SK-N-SH (cell line): Measurements from ENCODE around the gene SMNDC1. TPM values are rescaled to one million over a fixed set of nuclear protein-coding genes. Genes with fewer than 3 reads are reported as not detected.
"Not testable (repeated sequence)": the region's sequence is repeated elsewhere in the genome, so short reads cannot be mapped to it uniquely, and the experiment has no call there.

Experiments
- CTCF ChIA-PET: fragments of 300-600, 350-600 bp; formaldehyde crosslinking; extraction: SDS; loops from one replicate; lab custom pipeline; 2021; lab: Yijun Ruan, JAX
- POLR2A ChIA-PET: fragments of 350-600 bp; sonication (Branson Sonifier 250); formaldehyde crosslinking; extraction: SDS; loops from one replicate; lab custom pipeline; 2020; ENCODE audit warnings: antibody characterized with exemption, inconsistent platforms; lab: Yijun Ruan, JAX
- DNase-seq: peaks from one replicate; pipeline ENCODE4 v3.0.0; 2012
- H2AFZ ChIP-seq: fragments of 200-600 bp; sonication (generic); 2 replicates; pipeline ENCODE4 v1.8.1; 2016; ENCODE audit warnings: antibody characterized with exemption, mild to moderate bottlenecking, low read depth
- H3F3A ChIP-seq: fragments of 200-600 bp; sonication (generic); replicated peaks from 2 replicates; pipeline ENCODE3; 2016; ENCODE audit warnings: antibody characterized with exemption, mild to moderate bottlenecking; ENCODE audit not compliant: insufficient read depth
- H3K27ac ChIP-seq, 2 experiments: fragments of 200-500 bp in 1 of 2; fragments of 200-600 bp in 1 of 2; sonication (Bioruptor generic) in 1 of 2; sonication (generic), shearing (Covaris generic) in 1 of 2; 2 replicates each; pipeline versions ENCODE4 v1.5.1 to v1.6.1; 2014 to 2016; ENCODE audit warnings: low read depth in 2 of 2, inconsistent platforms in 1 of 2, low read length in 1 of 2, mild to moderate bottlenecking in 1 of 2, mixed read lengths in 1 of 2
- H3K27me3 ChIP-seq: fragments of 200-600 bp; sonication (generic), shearing (Covaris generic); 2 replicates; pipeline ENCODE4 v1.6.1; 2016; ENCODE audit warnings: mixed run types; ENCODE audit not compliant: insufficient read depth
- H3K36me3 ChIP-seq, 2 experiments: fragments of 200-500 bp in 1 of 2; fragments of 200-600 bp in 1 of 2; sonication (Bioruptor generic) in 1 of 2; sonication (generic) in 1 of 2; replicated peaks in 1 of 2; 2 replicates each; pipeline versions ENCODE3 to v1.5.1; 2014 to 2016; ENCODE audit warnings: low read length in 1 of 2, mild to moderate bottlenecking in 1 of 2; ENCODE audit not compliant: insufficient read depth in 2 of 2, control insufficient read depth in 1 of 2
- H3K4me1 ChIP-seq, 2 experiments: fragments of 200-500 bp in 1 of 2; fragments of 200-600 bp in 1 of 2; sonication (Bioruptor generic) in 1 of 2; sonication (generic), shearing (Covaris generic) in 1 of 2; 2 replicates each; pipeline versions ENCODE4 v1.5.1 to v1.6.1; 2014 to 2016; ENCODE audit warnings: low read depth in 1 of 2, low read length in 1 of 2, mixed run types in 1 of 2; ENCODE audit not compliant: insufficient read depth in 2 of 2, control insufficient read depth in 1 of 2
- H3K4me2 ChIP-seq: fragments of 200-600 bp; sonication (generic), shearing (Covaris generic); 2 replicates; pipeline ENCODE4 v1.6.1; 2017; ENCODE audit warnings: mixed run types
- H3K4me3 ChIP-seq, 2 experiments: fragments of 200-500 bp in 1 of 2; fragments of 200-600 bp in 1 of 2; sonication (Bioruptor generic) in 1 of 2; sonication (generic), shearing (Covaris generic) in 1 of 2; 2 replicates each; pipeline versions ENCODE4 v1.5.1 to v1.8.1; 2014 to 2016; ENCODE audit warnings: low read depth in 2 of 2, inconsistent platforms in 1 of 2, low read length in 1 of 2, mild to moderate bottlenecking in 1 of 2, mixed read lengths in 1 of 2, moderate library complexity in 1 of 2
- H3K79me2 ChIP-seq: fragments of 200-600 bp; sonication (generic); 2 replicates; pipeline ENCODE4 v1.8.1; 2017; ENCODE audit warnings: mild to moderate bottlenecking; ENCODE audit not compliant: insufficient read depth
- H3K9ac ChIP-seq: fragments of 200-600 bp; sonication (generic); 2 replicates; pipeline ENCODE4 v1.6.1; 2017; ENCODE audit warnings: mixed run types
- H3K9me2 ChIP-seq: fragments of 200-600 bp; sonication (generic); 2 replicates; pipeline ENCODE4 v1.6.1; 2017; ENCODE audit warnings: mixed run types
- H3K9me3 ChIP-seq: fragments of 200-600 bp; sonication (generic); 2 replicates; pipeline ENCODE4 v1.6.1; 2017; ENCODE audit warnings: mixed run types, mild to moderate bottlenecking, moderate library complexity
- H4K20me1 ChIP-seq: fragments of 200-600 bp; sonication (generic); 2 replicates; pipeline ENCODE4 v1.6.1; 2017; ENCODE audit warnings: mild to moderate bottlenecking, mixed run types; ENCODE audit not compliant: insufficient read depth
- JUND ChIP-seq: IDR thresholded peaks from 2 replicates; pipeline ENCODE4 v1.4.0; 2012
- WGBS: methylation state at CpG from one replicate; pipeline ENCODE4 v1.1.6; 2017; ENCODE audit warnings: low lambda C conversion rate; 5-methylcytosine and 5-hydroxymethylcytosine counted together
- polyA plus RNA-seq, 3 experiments: library from polyadenylated mRNA; depleted of rRNA; stranded (reverse); fragments of >200 nt; gene quantifications; 2 replicates each; pipeline ENCODE4 v1.2.3, GENCODE V29; 2012

The SMNDC1 gene
- polyA plus RNA-seq, 1 of the 3 experiments (the other 2 are of a cell fraction) = 13.3 TPM

GRCh38 chr10:110252151-110252550, 52.6 kb downstream of the SMNDC1 start:
- Histone ChIP-seq H3K4me2 (no peak overlapping the region), H3K36me3 (peaks cover 3% of the 10 kb centered on the region in 2 experiments), H3K9me2 (no peaks in the 10 kb centered on the region), H3K9ac (no peak overlapping the region), H3K4me1 (peaks cover 0 to 8% of the 10 kb centered on the region in 2 experiments; a peak in 1 of 4 replicates), H3K27me3 (no peaks in the 10 kb centered on the region), H2AFZ (no peak overlapping the region), H3K9me3 (no peaks in the 10 kb centered on the region), H4K20me1 (no peaks in the 10 kb centered on the region), H3F3A (no peaks in the 10 kb centered on the region), H3K79me2 (no peaks in the 10 kb centered on the region), H3K4me3 (no peak overlapping the region), H3K27ac (no peak overlapping the region; a peak in 1 of 4 replicates)
- ChIA-PET CTCF (interaction anchor here (1.0 kb wide), 1 partner anchor 9 kb away, joined by 3 read pairs; no protein-coding TSS in a partner anchor), POLR2A (no interaction called here)
- DNase-seq = no peak
- WGBS = 90% methylated on average over 1 of the region's 1 CpG
- TF ChIP-seq JUND = no peak

- H3K4me1 ChIP-seq, H3K4me2 ChIP-seq, H2AFZ ChIP-seq, H3K27ac ChIP-seq, H3K9me3 ChIP-seq, DNase-seq, H3K4me3 ChIP-seq, H3K9me2 ChIP-seq, POLR2A ChIA-PET, H3K9ac ChIP-seq, H3F3A ChIP-seq, H4K20me1 ChIP-seq, H3K79me2 ChIP-seq, H3K27me3 ChIP-seq, H3K36me3 ChIP-seq: not testable (repeated sequence)
- CTCF ChIA-PET = interaction anchor here (1.0 kb wide), 1 partner anchor 9 kb away, joined by 3 read pairs; no protein-coding TSS in a partner anchor
- 93% methylated on average over 1 of the region's 1 CpG for WGBS
Measured at GRCh38 chr10:110251392-110251791, 53.3 kb downstream of the SMNDC1 start.

- H3F3A ChIP-seq, H3K9me2 ChIP-seq, H2AFZ ChIP-seq, DNase-seq, H3K27me3 ChIP-seq, H3K4me3 ChIP-seq, H3K27ac ChIP-seq, H4K20me1 ChIP-seq, H3K4me2 ChIP-seq, H3K4me1 ChIP-seq, H3K9ac ChIP-seq, H3K79me2 ChIP-seq, H3K9me3 ChIP-seq: not testable (repeated sequence)
- peaks cover 3 to 17% of the 10 kb centered on the region in 2 experiments for H3K36me3 ChIP-seq
- POLR2A ChIA-PET = interaction anchor here (1.3 kb wide), 1 partner anchor 41 kb away, joined by 3 read pairs; no protein-coding TSS in a partner anchor
- WGBS = 75% methylated on average over 1 of the region's 1 CpG
- CTCF ChIA-PET = interaction anchor here (0.7 to 0.9 kb wide), 3 partner anchors 26 to 717 kb away, joined by 3 read pairs; no protein-coding TSS in a partner anchor
Measured at GRCh38 chr10:110249489-110249888, 55.2 kb downstream of the SMNDC1 start.

GRCh38 chr10:110247833-110248232, 56.9 kb downstream of the SMNDC1 start:
- CTCF ChIA-PET, H3K9me3 ChIP-seq, H3K9ac ChIP-seq, DNase-seq, H3K9me2 ChIP-seq, H3F3A ChIP-seq, H4K20me1 ChIP-seq, H3K79me2 ChIP-seq, H3K27me3 ChIP-seq, H2AFZ ChIP-seq, POLR2A ChIA-PET, H3K27ac ChIP-seq, H3K4me3 ChIP-seq, H3K4me2 ChIP-seq: not testable (repeated sequence)
- H3K36me3 ChIP-seq = peaks cover 3 to 19% of the 10 kb centered on the region in 2 experiments
- peaks cover 0 to 11% of the 10 kb centered on the region in 2 experiments; a peak in 1 of 4 replicates for H3K4me1 ChIP-seq
- 94% methylated on average over 5 of the region's 5 CpGs for WGBS
